ENCODE results near the gene UBE3B. TPM values are rescaled to one million over a fixed set of nuclear protein-coding genes. Genes with fewer than 3 reads are reported as not detected.

Gene UBE3B
- total RNA-seq, 2 donors from 2014 or later = 32.0 to 39.8 TPM

- Mint-ChIP-seq H3K27ac (no peak overlapping the region), H3K27me3 (ENCODE audit: insufficient read depth) (peaks cover 7% of the 10 kb centered on the region), H3K4me1 (no peaks in the 10 kb centered on the region), H3K36me3 (ENCODE audit: low read depth) (no peaks in the 10 kb centered on the region), H3K4me3 (no peak overlapping the region), H3K9me3 (no peaks in the 10 kb centered on the region)
- H3K9ac ChIP-seq (ENCODE audit: extremely low read depth, low read length, poor library complexity, severe bottlenecking) = no peak overlapping the region
- no peaks in the 10 kb centered on the region for H3K36me3 ChIP-seq (ENCODE audit: control insufficient read depth, insufficient read depth, low read length)
- no peak overlapping the region for H3K4me3 ChIP-seq (ENCODE audit: low read length)
- no peak overlapping the region for H3K27ac ChIP-seq (ENCODE audit: low read depth, low read length)
- WGBS, 2 experiments (ENCODE audit: insufficient coverage in 1 of 2, insufficient read length in 1 of 2) = 87 to 92% methylated on average over 12 of the region's 12 CpGs
- H3K4me1 ChIP-seq (ENCODE audit: control insufficient read depth, insufficient read depth, low read length) = no peaks in the 10 kb centered on the region
- H3K9me3 ChIP-seq (ENCODE audit: control insufficient read depth, low read length) = no peaks in the 10 kb centered on the region
- no peaks in the 10 kb centered on the region for H3K27me3 ChIP-seq (ENCODE audit: control insufficient read depth, insufficient read depth, low read length, poor library complexity, severe bottlenecking)
- TF ChIP-seq CTCF (conservative IDR thresholded peaks at IDR 0.05) = no peak
- no peak for DNase-seq
Measured at GRCh38 chr12:109550281-109550680, 72.8 kb downstream of the UBE3B start.

GRCh38 chr12:109551108-109551507, 73.7 kb downstream of the UBE3B start:
- Histone ChIP-seq H3K9ac (ENCODE audit: extremely low read depth, low read length, poor library complexity, severe bottlenecking) (no peak overlapping the region), H3K4me3 (ENCODE audit: low read length) (no peak overlapping the region), H3K27me3 (ENCODE audit: control insufficient read depth, insufficient read depth, low read length, poor library complexity, severe bottlenecking) (no peaks in the 10 kb centered on the region), H3K27ac (ENCODE audit: low read depth, low read length) (no peak overlapping the region), H3K9me3 (ENCODE audit: control insufficient read depth, low read length) (no peaks in the 10 kb centered on the region), H3K36me3 (ENCODE audit: control insufficient read depth, insufficient read depth, low read length) (no peaks in the 10 kb centered on the region), H3K4me1 (ENCODE audit: control insufficient read depth, insufficient read depth, low read length) (no peaks in the 10 kb centered on the region)
- no peak for DNase-seq
- TF ChIP-seq CTCF (conservative IDR thresholded peaks at IDR 0.05) = no peak
- H3K4me3 Mint-ChIP-seq = no peak overlapping the region
- no peaks in the 10 kb centered on the region for H3K9me3 Mint-ChIP-seq
- 90 to 97% methylated on average over 5 to 6 of the region's 6 CpGs for WGBS, 2 experiments (ENCODE audit: insufficient coverage in 1 of 2, insufficient read length in 1 of 2)
- no peak overlapping the region for H3K27ac Mint-ChIP-seq
- no peaks in the 10 kb centered on the region for H3K36me3 Mint-ChIP-seq (ENCODE audit: low read depth)
- peaks cover 7% of the 10 kb centered on the region for H3K27me3 Mint-ChIP-seq (ENCODE audit: insufficient read depth)
- no peaks in the 10 kb centered on the region for H3K4me1 Mint-ChIP-seq

GRCh38 chr12:109552971-109553370, 75.5 kb downstream of the UBE3B start:
- no peak overlapping the region for H3K9ac ChIP-seq (ENCODE audit: extremely low read depth, low read length, poor library complexity, severe bottlenecking)
- H3K27ac Mint-ChIP-seq = peak overlapping the region; percentile 61
- no peak overlapping the region for H3K4me3 ChIP-seq (ENCODE audit: low read length)
- no peak overlapping the region for H3K4me3 Mint-ChIP-seq
- H3K36me3 ChIP-seq (ENCODE audit: control insufficient read depth, insufficient read depth, low read length) = no peaks in the 10 kb centered on the region
- H3K27me3 ChIP-seq (ENCODE audit: control insufficient read depth, insufficient read depth, low read length, poor library complexity, severe bottlenecking) = no peaks in the 10 kb centered on the region
- H3K9me3 Mint-ChIP-seq = no peaks in the 10 kb centered on the region
- H3K9me3 ChIP-seq (ENCODE audit: control insufficient read depth, low read length) = no peaks in the 10 kb centered on the region
- H3K27me3 Mint-ChIP-seq (ENCODE audit: insufficient read depth) = peaks cover 7% of the 10 kb centered on the region
- H3K27ac ChIP-seq (ENCODE audit: low read depth, low read length) = no peak overlapping the region
- 90 to 94% methylated on average over 3 to 4 of the region's 4 CpGs for WGBS, 2 experiments (ENCODE audit: insufficient coverage in 1 of 2, insufficient read length in 1 of 2)
- H3K4me1 Mint-ChIP-seq = no peaks in the 10 kb centered on the region
- no peak for DNase-seq
- H3K36me3 Mint-ChIP-seq (ENCODE audit: low read depth) = no peaks in the 10 kb centered on the region
- H3K4me1 ChIP-seq (ENCODE audit: control insufficient read depth, insufficient read depth, low read length) = no peaks in the 10 kb centered on the region
- TF ChIP-seq CTCF (conservative IDR thresholded peaks at IDR 0.05) = no peak
